Measurements from ENCODE around the gene ASB3.

- no peak for TF ChIP-seq CHD2 (IDR thresholded peaks at IDR 0.05; ENCODE audit: low read length, partially characterized antibody)
- TF ChIP-seq CTCF (IDR thresholded peaks at IDR 0.05), result no peak
- no peak for TF ChIP-seq MAX (IDR thresholded peaks at IDR 0.05)
- TF ChIP-seq ESRRA (IDR thresholded peaks at IDR 0.05; ENCODE audit: borderline replicate concordance, low read length), result no peak
- no peak for TF ChIP-seq PBX3 (IDR thresholded peaks at IDR 0.05)
- TF ChIP-seq GATA3 (IDR thresholded peaks at IDR 0.05; ENCODE audit: borderline replicate concordance), result no peak
- no peak for TF ChIP-seq SREBF2 (IDR thresholded peaks at IDR 0.05)
- no peak for TF ChIP-seq ZC3H11A (IDR thresholded peaks at IDR 0.05)
These were observed 1.4 kb downstream of the ASB3 start for GRCh38 chr2:53785366-53785765.
